ENCODE results near the gene FNDC5.

GRCh38 chr1:32830092-32830852, 40.4 kb downstream of the FNDC5 start:
- TF ChIP-seq CTCF (IDR thresholded peaks at IDR 0.05) (no peak), EP300 (IDR thresholded peaks at IDR 0.05) (no peak), POLR2AphosphoS5 (IDR thresholded peaks at IDR 0.05) (no peak), POLR2A (IDR thresholded peaks at IDR 0.05) (no peak)
